GM12875 (cell line): ENCODE data around the gene MCTP2.
A peak's percentile ranks its signal among the peaks of the same experiment; 100 is the strongest.

ENCODE experiments used
- H3K4me3 ChIP-seq: one replicate; pipeline ENCODE4 v1.5.1; 2011; ENCODE audit warnings: low read depth, low read length, control low read depth
- CTCF ChIP-seq: IDR thresholded peaks from 2 replicates; pipeline ENCODE4 v1.5.1; 2011; ENCODE audit warnings: low read depth, mild to moderate bottlenecking, control low read depth, inconsistent platforms, low read length, moderate library complexity, borderline replicate concordance; ENCODE audit not compliant: insufficient read depth

MCTP2 gene

GRCh38 chr15:94230883-94231722 is at the start of gene MCTP2:
Gene MCTP2 (plus strand): TSS chr15:94231561. CDS start chr15:94298266, 66,705 bp downstream.
- no peak for TF ChIP-seq CTCF
- H3K4me3 ChIP-seq, result peak within 1 kb of the TSS; percentile 54

- TF ChIP-seq CTCF, result no peak
- H3K4me3 ChIP-seq, result no peak overlapping the region
Measured at GRCh38 chr15:94182883-94183282, 48.5 kb upstream of the MCTP2 start.

DNA sequence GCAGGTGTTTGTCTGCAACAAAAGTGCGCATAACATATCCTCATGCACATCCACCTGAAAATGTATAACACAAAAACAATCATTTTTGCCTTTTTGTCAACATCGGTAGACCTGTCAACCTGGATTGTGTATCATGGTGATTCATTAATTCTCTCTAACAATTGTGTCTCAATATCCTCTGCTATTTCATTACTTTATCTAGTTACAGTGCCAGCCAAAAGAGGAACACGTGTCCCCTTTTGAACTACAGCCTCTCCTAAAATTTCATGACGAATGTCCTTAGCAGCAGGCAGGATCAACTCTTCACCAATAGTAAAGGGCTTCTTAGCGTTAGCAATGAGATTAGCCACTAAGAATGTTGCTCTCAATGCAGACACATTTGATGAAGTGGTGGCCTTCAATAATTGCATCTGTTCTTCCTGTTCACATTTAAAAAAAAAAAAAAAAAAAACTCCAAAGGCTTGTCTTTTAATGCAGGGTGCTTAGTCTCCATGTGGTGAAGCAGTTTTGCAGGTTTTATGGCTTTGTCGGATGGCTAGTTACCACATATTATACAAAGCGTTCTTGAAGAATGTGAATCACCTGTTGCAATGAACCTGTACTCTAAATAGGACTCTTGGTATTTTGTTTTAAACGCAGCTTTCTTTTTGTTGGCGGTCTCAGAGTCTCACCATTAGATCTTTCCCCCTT is 45.7 kb upstream of the MCTP2 start:
- TF ChIP-seq CTCF, result no peak
- no peak overlapping the region for H3K4me3 ChIP-seq

DNA sequence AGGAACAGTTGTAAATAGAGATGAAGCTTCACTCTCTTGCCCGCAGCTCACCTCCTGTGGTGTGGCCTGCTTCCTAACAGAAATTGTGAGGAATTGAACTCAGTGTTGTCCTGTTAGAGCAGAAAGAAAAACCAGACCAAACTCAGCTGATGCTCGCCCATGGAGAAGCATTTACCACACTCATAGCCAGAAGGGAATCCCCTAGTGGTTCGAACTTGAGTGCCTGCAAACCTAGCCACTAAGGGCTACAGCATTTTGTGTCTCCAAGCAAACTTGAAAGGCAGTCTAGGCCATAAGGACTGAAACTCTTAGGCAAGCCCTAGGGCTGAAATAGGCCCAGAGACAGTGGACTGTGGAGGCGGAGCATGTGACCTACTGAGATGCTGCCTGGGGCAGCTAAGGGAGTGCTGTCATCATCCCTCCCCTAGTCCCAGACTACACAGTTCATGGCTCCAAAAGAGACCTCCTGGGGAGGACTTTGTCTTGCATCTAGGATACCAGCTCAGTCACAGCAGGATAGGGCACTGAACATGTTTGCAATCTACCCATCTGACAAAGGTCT is 44.5 kb upstream of the MCTP2 start:
- no peak overlapping the region for H3K4me3 ChIP-seq
- TF ChIP-seq CTCF, result no peak

- H3K4me3 ChIP-seq, result no peak overlapping the region
- no peak for TF ChIP-seq CTCF
Measured at GRCh38 chr15:94193906-94194305, 37.5 kb upstream of the MCTP2 start.

GRCh38 chr15:94196531-94196930 is 34.8 kb upstream of the MCTP2 start:
- TF ChIP-seq CTCF, result no peak
- no peak overlapping the region for H3K4me3 ChIP-seq
